NCI-H146 treated with DMSO at 0.1 percent for 48 hours (cell line): ENCODE measurements around the gene FAM241A.
"Not testable (repeated sequence)": the region's sequence is repeated elsewhere in the genome, so short reads cannot be mapped to it uniquely, and the experiment has no call there.

Experiments used
- DNase-seq: peaks from one replicate; lab custom pipeline; 2025; ENCODE audit not compliant: unreplicated experiment; lab: John Stamatoyannopoulos, UW

The FAM241A gene

GRCh38 chr4:112145326-112145789 lies at the start of gene FAM241A:
TSS of gene FAM241A (plus strand) at chr4:112145454. CDS start at chr4:112145581, 127 bp downstream.
- DNase-seq: peak; percentile 8

- no peak for DNase-seq
Observed at GRCh38 chr4:112098841-112099530, 46.3 kb upstream of the FAM241A start.

GRCh38 chr4:112099701-112100297 lies 45.5 kb upstream of the FAM241A start:
- peak; percentile 0 for DNase-seq

- no peak for DNase-seq
Observed at GRCh38 chr4:112102875-112103370, 42.3 kb upstream of the FAM241A start.

GRCh38 chr4:112105201-112105969 lies 39.9 kb upstream of the FAM241A start:
- DNase-seq: no peak

- no peak for DNase-seq
Observed at GRCh38 chr4:112109360-112110058, 35.7 kb upstream of the FAM241A start.

GRCh38 chr4:112110059-112110425 lies 35.2 kb upstream of the FAM241A start:
- no peak for DNase-seq

- DNase-seq: no peak
Observed at GRCh38 chr4:112111306-112111705, 33.9 kb upstream of the FAM241A start.

- DNase-seq: not testable (repeated sequence)
Observed at GRCh38 chr4:112112095-112112494, 33.2 kb upstream of the FAM241A start.

- no peak for DNase-seq
Observed at GRCh38 chr4:112112590-112113170, 32.6 kb upstream of the FAM241A start.

GRCh38 chr4:112113864-112114263 lies 31.4 kb upstream of the FAM241A start:
- DNase-seq: no peak

GRCh38 chr4:112114452-112114851 lies 30.8 kb upstream of the FAM241A start:
- no peak for DNase-seq

- DNase-seq: no peak
Observed at GRCh38 chr4:112118742-112119352, 26.4 kb upstream of the FAM241A start.

GRCh38 chr4:112119353-112119783 lies 25.9 kb upstream of the FAM241A start:
- no peak for DNase-seq

- DNase-seq: no peak
Observed at GRCh38 chr4:112120021-112120420, 25.2 kb upstream of the FAM241A start.

GRCh38 chr4:112125416-112125815 lies 19.8 kb upstream of the FAM241A start:
- no peak for DNase-seq

- DNase-seq: no peak
Observed at GRCh38 chr4:112127048-112127637, 18.1 kb upstream of the FAM241A start.

- no peak for DNase-seq
Observed at GRCh38 chr4:112127803-112128202, 17.5 kb upstream of the FAM241A start.

- no peak for DNase-seq
Observed at GRCh38 chr4:112128452-112128851, 16.8 kb upstream of the FAM241A start.

- no peak for DNase-seq
Observed at GRCh38 chr4:112130906-112131305, 14.3 kb upstream of the FAM241A start.
